Liver (tissue), 9 donors: ENCODE results near the gene BAG5. TPM values are rescaled to one million over a fixed set of nuclear protein-coding genes. Genes with fewer than 3 reads are reported as not detected.

Experiments
- DNase-seq: peaks from one replicate; pipeline ENCODE4 v3.0.0-alpha.2; 2017; ENCODE audit warnings: low spot score
- H3K27ac ChIP-seq, 2 donors: one replicate each; pipeline ENCODE4 v1.7.0; 2013; ENCODE audit warnings: inconsistent platforms in 2 of 2, low read length in 2 of 2, control low read depth in 1 of 2, low read depth in 1 of 2, mild to moderate bottlenecking in 1 of 2
- H3K27me3 ChIP-seq, 4 donors: one replicate each; pipeline versions ENCODE4 v1.6.1 to v1.7.0; 2013; ENCODE audit warnings: low read length in 3 of 4, inconsistent platforms in 1 of 4, mild to moderate bottlenecking in 1 of 4, moderate library complexity in 1 of 4; ENCODE audit not compliant: control insufficient read depth in 4 of 4, insufficient read depth in 4 of 4
- H3K36me3 ChIP-seq, 4 donors: one replicate each; pipeline versions ENCODE4 v1.6.1 to v1.7.0; 2013; ENCODE audit warnings: low read length in 3 of 4, mild to moderate bottlenecking in 3 of 4, low read depth in 1 of 4, moderate library complexity in 1 of 4; ENCODE audit not compliant: control insufficient read depth in 4 of 4, insufficient read depth in 3 of 4
- H3K4me1 ChIP-seq, 4 donors: one replicate each; pipeline versions ENCODE4 v1.6.1 to v1.7.0; 2013; ENCODE audit warnings: low read length in 3 of 4, mild to moderate bottlenecking in 3 of 4, moderate library complexity in 1 of 4; ENCODE audit not compliant: control insufficient read depth in 4 of 4, insufficient read depth in 4 of 4
- H3K4me3 ChIP-seq, 3 donors: one replicate each; pipeline versions ENCODE4 v1.6.1 to v1.7.0; 2013; ENCODE audit warnings: low read length in 3 of 3, control low read depth in 1 of 3, low read depth in 1 of 3, mild to moderate bottlenecking in 1 of 3
- H3K9ac ChIP-seq, 2 donors: one replicate each; pipeline ENCODE4 v1.7.0; 2013; ENCODE audit warnings: low read length in 2 of 2, mild to moderate bottlenecking in 2 of 2, moderate library complexity in 2 of 2, control low read depth in 1 of 2, low read depth in 1 of 2
- H3K9me3 ChIP-seq, 4 donors: one replicate each; pipeline versions ENCODE4 v1.6.1 to v1.7.0; 2013; ENCODE audit warnings: low read length in 3 of 4; ENCODE audit not compliant: control insufficient read depth in 4 of 4
- CTCF ChIP-seq: fragments of 150-350 bp; IDR thresholded peaks from 2 replicates; pipeline ENCODE4 v1.5.1; 2017; ENCODE audit warnings: improper control_type of control experiment, low read depth, low read length; ENCODE audit not compliant: missing input control
- EGR1 ChIP-seq, 2 donors: IDR thresholded peaks; 2 replicates each; pipeline ENCODE4 v1.6.1; 2016 to 2018; ENCODE audit warnings: antibody characterized with exemption in 2 of 2, low read depth in 2 of 2
- FOXA1 ChIP-seq: IDR thresholded peaks from 2 replicates; pipeline ENCODE4 v1.6.1; 2016; ENCODE audit warnings: antibody characterized with exemption
- FOXA2 ChIP-seq: IDR thresholded peaks from 2 replicates; pipeline ENCODE4 v1.6.1; 2016; ENCODE audit warnings: antibody characterized with exemption
- GABPA ChIP-seq, 2 donors: IDR thresholded peaks in 1 of 2; conservative IDR thresholded peaks in 1 of 2; 2 replicates each; pipeline ENCODE4 v1.6.1; 2016; ENCODE audit warnings: antibody characterized with exemption in 2 of 2, mild to moderate bottlenecking in 1 of 2, moderate library complexity in 1 of 2
- HNF4A ChIP-seq, 2 donors: conservative IDR thresholded peaks; 2 replicates each; pipeline ENCODE4 v1.6.1; 2016; ENCODE audit warnings: antibody characterized with exemption in 2 of 2, mild to moderate bottlenecking in 2 of 2
- HNF4G ChIP-seq: IDR thresholded peaks from 2 replicates; pipeline ENCODE4 v1.6.1; 2016; ENCODE audit warnings: antibody characterized with exemption
- MAX ChIP-seq: IDR thresholded peaks from 2 replicates; pipeline ENCODE4 v1.6.1; 2016; ENCODE audit warnings: antibody characterized with exemption
- NR2F2 ChIP-seq: IDR thresholded peaks from 2 replicates; pipeline ENCODE4 v1.6.1; 2016; ENCODE audit warnings: antibody characterized with exemption
- RAD21 ChIP-seq, 2 donors: IDR thresholded peaks; 2 replicates each; pipeline ENCODE4 v1.6.1; 2016; ENCODE audit warnings: antibody characterized with exemption in 2 of 2, mild to moderate bottlenecking in 2 of 2
- RXRA ChIP-seq, 2 donors: IDR thresholded peaks; 2 replicates each; pipeline ENCODE4 v1.6.1; 2017 to 2018; ENCODE audit warnings: antibody characterized with exemption in 2 of 2, mild to moderate bottlenecking in 1 of 2
- TAF1 ChIP-seq: conservative IDR thresholded peaks from 2 replicates; pipeline ENCODE4 v1.6.1; 2016; ENCODE audit warnings: antibody characterized with exemption, mild to moderate bottlenecking
- YY1 ChIP-seq: IDR thresholded peaks from 2 replicates; pipeline ENCODE4 v1.6.1; 2016; ENCODE audit warnings: antibody characterized with exemption, mild to moderate bottlenecking
- WGBS: extraction: QIAGEN DNeasy Blood & Tissue Kit; methylation state at CpG from one replicate; pipeline ENCODE4 v1.1.7; 2013; 5-methylcytosine and 5-hydroxymethylcytosine counted together
- polyA plus RNA-seq, 2 donors: library from polyadenylated mRNA; stranded (reverse) in 1 of 2; unstranded in 1 of 2; fragments of 200-250 nt in 1 of 2; fragments of >200 nt in 1 of 2; fragmentation: Nextera tagmentation in 1 of 2; extraction: Ambion mirVana in 1 of 2; gene quantifications; one replicate each; pipeline versions ENCODE4 v1.2.1 to v1.2.3, GENCODE V29; 2013 to 2015
- total RNA-seq, 2 donors: library from RNA; depleted of rRNA; stranded (reverse); fragments of >200 nt; gene quantifications; one replicate each; pipeline ENCODE4 v1.2.3, GENCODE V29; 2014
- TF ChIP-seq, protein P1 (sequence below): IDR thresholded peaks from 2 replicates; pipeline ENCODE4 v1.6.1; 2016; ENCODE audit warnings: antibody characterized with exemption
- donor health status: healthy.
- donor health status: healthy.
- donor health status: healthy.
- donor health status: healthy.
- donor health status: healthy.

Gene BAG5
- total and polyA plus RNA-seq, 4 donors: 5.4 to 12.5 (median 8.8) TPM

DNA sequence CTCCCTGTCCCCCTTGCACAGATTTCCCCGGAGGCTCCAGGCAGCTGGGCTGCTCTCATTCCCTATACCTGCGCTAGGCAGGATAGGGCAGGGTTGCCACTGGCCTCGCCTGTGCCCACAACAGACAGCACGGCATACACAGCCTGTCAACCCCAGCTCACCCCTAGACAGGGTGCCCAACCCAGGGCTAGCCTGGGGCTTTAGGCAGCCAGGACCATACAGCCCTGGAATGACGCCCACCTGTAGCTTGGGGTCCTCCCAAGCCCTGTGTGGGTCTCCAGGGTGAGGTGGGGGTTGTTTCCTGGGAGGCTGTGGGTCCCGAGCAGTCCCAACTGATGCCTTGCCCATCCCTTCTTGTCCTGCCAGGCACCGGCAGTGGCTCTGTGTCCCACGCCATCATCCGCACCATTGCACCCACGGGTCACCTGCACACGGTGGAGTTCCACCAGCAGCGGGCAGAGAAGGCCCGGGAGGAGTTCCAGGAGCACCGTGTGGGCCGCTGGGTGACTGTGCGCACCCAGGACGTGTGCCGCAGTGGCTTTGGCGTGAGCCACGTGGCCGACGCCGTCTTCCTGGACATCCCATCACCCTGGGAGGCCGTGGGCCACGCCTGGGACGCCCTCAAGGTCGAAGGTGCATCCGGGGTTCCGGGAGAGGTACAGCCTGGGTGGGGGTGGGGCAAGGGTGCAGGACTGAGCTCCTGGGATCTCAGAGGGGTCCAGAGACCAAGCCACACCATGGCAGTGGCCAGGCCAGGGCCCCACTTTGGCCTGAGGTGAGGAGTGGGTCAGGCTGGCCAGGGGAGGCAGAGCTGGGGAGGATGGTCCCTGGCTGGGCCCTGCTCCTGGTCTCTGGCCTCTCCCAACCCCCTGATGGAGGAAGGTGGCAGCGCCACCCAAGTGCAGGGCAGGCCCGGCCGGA, 30.0 kb downstream of the BAG5 start:
- Histone ChIP-seq H3K9me3 (no peaks in the 10 kb centered on the region), H3K27ac (no peak overlapping the region), H3K27me3 (no peaks in the 10 kb centered on the region), H3K9ac (no peak overlapping the region), H3K36me3 (peaks cover 0 to 23% (median 3%) of the 10 kb centered on the region in 4 donors), H3K4me1 (peaks cover 13 to 36% (median 23%) of the 10 kb centered on the region in 4 donors), H3K4me3 (no peak overlapping the region)
- DNase-seq: no peak
- 90% methylated on average over 32 of the region's 32 CpGs for WGBS
- TF ChIP-seq HNF4G (no peak), FOXA1 (no peak), EGR1 (IDR thresholded peaks at IDR 0.05; ENCODE audit: low read depth in 2 of 2) (no peak), CTCF (no peak), HNF4A (conservative IDR thresholded peaks at IDR 0.05) (no peak), TAF1 (no peak), NR2F2 (no peak), YY1 (no peak)
- TF ChIP-seq, protein P1, sequence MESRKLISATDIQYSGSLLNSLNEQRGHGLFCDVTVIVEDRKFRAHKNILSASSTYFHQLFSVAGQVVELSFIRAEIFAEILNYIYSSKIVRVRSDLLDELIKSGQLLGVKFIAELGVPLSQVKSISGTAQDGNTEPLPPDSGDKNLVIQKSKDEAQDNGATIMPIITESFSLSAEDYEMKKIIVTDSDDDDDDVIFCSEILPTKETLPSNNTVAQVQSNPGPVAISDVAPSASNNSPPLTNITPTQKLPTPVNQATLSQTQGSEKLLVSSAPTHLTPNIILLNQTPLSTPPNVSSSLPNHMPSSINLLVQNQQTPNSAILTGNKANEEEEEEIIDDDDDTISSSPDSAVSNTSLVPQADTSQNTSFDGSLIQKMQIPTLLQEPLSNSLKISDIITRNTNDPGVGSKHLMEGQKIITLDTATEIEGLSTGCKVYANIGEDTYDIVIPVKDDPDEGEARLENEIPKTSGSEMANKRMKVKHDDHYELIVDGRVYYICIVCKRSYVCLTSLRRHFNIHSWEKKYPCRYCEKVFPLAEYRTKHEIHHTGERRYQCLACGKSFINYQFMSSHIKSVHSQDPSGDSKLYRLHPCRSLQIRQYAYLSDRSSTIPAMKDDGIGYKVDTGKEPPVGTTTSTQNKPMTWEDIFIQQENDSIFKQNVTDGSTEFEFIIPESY: no peak

DNA sequence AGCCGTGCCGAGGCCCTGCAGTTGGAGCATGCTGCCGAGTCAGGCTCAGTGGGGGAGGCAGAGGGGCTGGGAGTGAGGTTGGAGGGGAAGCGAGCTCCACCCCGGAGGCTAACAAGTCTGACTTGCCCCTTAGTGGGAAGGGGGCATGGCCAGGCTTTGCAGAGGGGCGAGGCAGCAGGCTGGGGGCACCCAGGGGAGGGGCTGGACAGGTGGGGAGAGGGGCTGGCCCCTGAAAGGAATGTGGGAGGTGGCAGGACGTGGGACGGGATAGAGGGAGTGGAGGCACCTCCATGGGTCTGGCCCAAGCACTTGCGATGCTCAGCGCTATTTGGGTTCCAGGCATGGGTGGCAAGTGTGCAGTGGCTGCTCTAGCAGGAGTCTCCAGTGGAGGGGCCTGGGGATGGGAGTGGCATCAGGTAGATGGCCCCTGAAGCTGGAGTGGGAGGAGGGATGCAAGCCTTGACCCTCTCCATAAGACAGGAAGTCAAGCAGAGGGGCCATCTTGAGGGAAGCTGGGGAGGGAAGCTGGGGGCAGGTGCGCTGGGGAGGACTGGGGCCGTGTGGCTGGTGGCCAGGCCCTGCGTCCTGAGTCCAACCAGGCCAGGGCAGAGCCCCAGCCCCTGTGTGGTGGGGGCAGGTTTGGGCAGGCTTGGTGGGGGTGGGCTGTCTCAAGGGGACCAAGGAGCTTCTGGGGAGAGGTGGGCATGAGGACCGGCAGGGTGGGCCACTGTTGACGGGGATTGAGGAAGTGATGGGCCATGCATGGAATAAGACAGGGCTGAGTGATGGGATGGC, 30.8 kb downstream of the BAG5 start:
- H3K4me3 ChIP-seq: no peak overlapping the region
- peaks cover 0 to 23% (median 3%) of the 10 kb centered on the region in 4 donors for H3K36me3 ChIP-seq
- 92% methylated on average over 15 of the region's 15 CpGs for WGBS
- no peaks in the 10 kb centered on the region for H3K9me3 ChIP-seq
- H3K27me3 ChIP-seq: no peaks in the 10 kb centered on the region
- peaks cover 13 to 45% (median 24%) of the 10 kb centered on the region in 4 donors for H3K4me1 ChIP-seq
- no peak for TF ChIP-seq EGR1 (IDR thresholded peaks at IDR 0.05; ENCODE audit: low read depth in 2 of 2)
- no peak for TF ChIP-seq HNF4G
- TF ChIP-seq MAX: no peak
- TF ChIP-seq GABPA (IDR thresholded peaks at IDR 0.05 in 1 of 2, conservative IDR thresholded peaks at IDR 0.05 in 1 of 2): no peak
- no peak for TF ChIP-seq HNF4A (conservative IDR thresholded peaks at IDR 0.05)
- TF ChIP-seq RXRA (IDR thresholded peaks at IDR 0.05): no peak
- TF ChIP-seq YY1: no peak
- no peak for TF ChIP-seq RAD21 (IDR thresholded peaks at IDR 0.05)
- TF ChIP-seq, protein P1: no peak
- TF ChIP-seq FOXA2: no peak
- H3K27ac ChIP-seq: no peak overlapping the region
- H3K9ac ChIP-seq: no peak overlapping the region
- DNase-seq: no peak
